GM23248 (cell line): ENCODE data around the gene ZNF195. TPM values are rescaled to one million over a fixed set of nuclear protein-coding genes. Genes with fewer than 3 reads are reported as not detected.

Experiments
- DNase-seq: peaks from one replicate; pipeline ENCODE4 v3.0.0-alpha.2; 2015
- H2AFZ ChIP-seq: fragments of 200-600 bp; sonication (generic); 2 replicates; pipeline ENCODE4 v1.6.1; 2016; ENCODE audit warnings: antibody characterized with exemption
- H3F3A ChIP-seq: fragments of 200-600 bp; sonication (generic); 2 replicates; pipeline ENCODE4 v1.6.1; 2016; ENCODE audit warnings: mild to moderate bottlenecking, antibody characterized with exemption, mixed run types; ENCODE audit not compliant: insufficient read depth
- H3K27ac ChIP-seq: fragments of 200-600 bp; sonication (generic); 2 replicates; pipeline ENCODE4 v1.5.1; 2016; ENCODE audit warnings: mild to moderate bottlenecking
- H3K27me3 ChIP-seq: fragments of 200-600 bp; sonication (generic); replicated peaks from 2 replicates; pipeline ENCODE4 v1.6.1; 2016; ENCODE audit warnings: mild to moderate bottlenecking; ENCODE audit not compliant: insufficient read depth
- H3K36me3 ChIP-seq: fragments of 200-600 bp; sonication (generic); 2 replicates; pipeline ENCODE4 v1.6.1; 2016; ENCODE audit warnings: low read depth, mild to moderate bottlenecking
- H3K4me1 ChIP-seq: fragments of 200-600 bp; sonication (generic); 2 replicates; pipeline ENCODE4 v1.6.1; 2016; ENCODE audit warnings: mild to moderate bottlenecking; ENCODE audit not compliant: insufficient read depth
- H3K4me2 ChIP-seq: fragments of 200-600 bp; sonication (generic); one replicate; pipeline ENCODE4 v1.6.1; 2016; ENCODE audit warnings: mild to moderate bottlenecking; ENCODE audit not compliant: unreplicated experiment
- H3K4me3 ChIP-seq: fragments of 200-600 bp; sonication (generic); 2 replicates; pipeline ENCODE4 v1.5.1; 2016; ENCODE audit warnings: mild to moderate bottlenecking
- H3K79me2 ChIP-seq: fragments of 200-600 bp; sonication (generic); 2 replicates; pipeline ENCODE4 v1.6.1; 2016; ENCODE audit warnings: mild to moderate bottlenecking; ENCODE audit not compliant: insufficient read depth
- H3K9ac ChIP-seq: fragments of 200-600 bp; sonication (generic); 2 replicates; pipeline ENCODE4 v1.6.1; 2016; ENCODE audit warnings: mild to moderate bottlenecking
- H3K9me2 ChIP-seq: fragments of 200-600 bp; sonication (generic); 2 replicates; pipeline ENCODE4 v1.6.1; 2016; ENCODE audit warnings: mixed run types, mild to moderate bottlenecking, moderate library complexity; ENCODE audit not compliant: insufficient read depth
- H3K9me3 ChIP-seq: fragments of 200-600 bp; sonication (generic); one replicate; pipeline ENCODE4 v1.6.1; 2017; ENCODE audit warnings: low read depth
- H4K20me1 ChIP-seq: fragments of 200-600 bp; sonication (generic); 2 replicates; pipeline ENCODE4 v1.6.0; 2016; ENCODE audit not compliant: insufficient read depth
- EZH2 ChIP-seq: fragments of 200-600 bp; sonication (generic); IDR thresholded peaks from 2 replicates; pipeline ENCODE4 v1.6.1; 2018; ENCODE audit warnings: antibody characterized with exemption, mild to moderate bottlenecking; ENCODE audit not compliant: insufficient read depth, poor library complexity, severe bottlenecking
- EZH2phosphoT487 ChIP-seq: fragments of 200-600 bp; sonication (generic); IDR thresholded peaks from 2 replicates; pipeline ENCODE4 v1.6.1; 2018; ENCODE audit warnings: antibody characterized with exemption, moderate library complexity, mild to moderate bottlenecking, low read depth; ENCODE audit not compliant: insufficient read depth
- WGBS, 2 experiments: methylation state at CpG; one replicate each; pipeline ENCODE4 v1.1.6; 2015 to 2017; ENCODE audit warnings: low lambda C conversion rate in 2 of 2, low coverage in 1 of 2; ENCODE audit errors: missing lambda C conversion rate in 2 of 2; 5-methylcytosine and 5-hydroxymethylcytosine counted together
- in situ Hi-C: fragments of 300-500 bp; cut with MboI; formaldehyde crosslinking; loops from 2 replicates; pipeline ENCODE4 v1.15.0; 2020
- polyA plus RNA-seq: library from polyadenylated mRNA; unstranded; fragments of >200 nt; fragmentation: Nextera tagmentation; extraction: Ambion mirVana; gene quantifications from 2 replicates; pipeline ENCODE4 v1.2.1, GENCODE V29; 2016
- total RNA-seq: library from RNA; depleted of rRNA; stranded (reverse); fragments of >200 nt; shearing (Covaris generic); gene quantifications from 2 replicates; pipeline ENCODE4 v1.2.3, GENCODE V29; 2014

ZNF195 gene
- total and polyA plus RNA-seq, 2 experiments from 2014 or later = 11.6 to 24.2 TPM

DNA sequence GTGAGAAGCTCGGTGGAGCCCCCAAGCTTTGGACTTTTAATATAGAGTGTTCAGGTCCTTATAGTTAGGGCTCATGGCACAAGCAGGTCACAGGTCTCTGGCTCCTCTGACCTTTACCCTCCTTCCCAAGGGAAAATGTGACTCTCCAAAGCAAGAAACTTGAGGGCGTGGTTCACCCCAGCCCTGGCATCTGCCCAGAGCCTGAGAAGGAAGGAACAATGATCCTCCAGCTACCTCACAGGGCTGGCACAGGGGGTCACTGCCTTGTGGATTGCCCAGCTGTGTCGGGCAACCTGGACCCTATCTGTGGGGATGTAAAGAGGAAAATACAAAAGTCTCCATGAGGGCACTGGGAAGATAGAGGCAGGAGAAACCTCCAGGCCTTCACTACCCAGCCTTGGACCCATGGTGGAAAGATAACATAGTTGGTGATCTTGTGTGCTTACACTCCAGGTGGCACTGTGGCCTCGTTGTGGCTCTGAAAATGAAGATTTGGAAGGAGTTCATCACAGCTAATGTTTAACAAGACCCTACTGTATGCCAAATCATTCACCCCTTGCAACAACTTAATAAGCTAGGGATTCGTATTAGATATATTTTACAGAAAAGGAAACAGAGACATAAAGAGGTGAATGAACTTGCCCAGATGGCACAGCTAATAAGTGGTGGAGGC is 3.8 kb upstream of the ZNF195 start:
- peak overlapping the region; percentile 8 for H3K4me2 ChIP-seq
- peaks cover 19% of the 10 kb centered on the region for H3K36me3 ChIP-seq
- no peaks in the 10 kb centered on the region for H3K27me3 ChIP-seq
- no peaks in the 10 kb centered on the region for H3F3A ChIP-seq
- H3K9ac ChIP-seq = no peak overlapping the region
- in situ Hi-C loops = no loop called here
- H3K9me3 ChIP-seq = no peaks in the 10 kb centered on the region
- H3K27ac ChIP-seq = no peak overlapping the region
- no peak for TF ChIP-seq EZH2
- H3K9me2 ChIP-seq = no peaks in the 10 kb centered on the region
- no peak overlapping the region for H2AFZ ChIP-seq
- H3K79me2 ChIP-seq = peaks cover 30% of the 10 kb centered on the region
- H3K4me3 ChIP-seq = no peak overlapping the region
- DNase-seq = no peak
- peaks cover 10% of the 10 kb centered on the region for H3K4me1 ChIP-seq
- no peaks in the 10 kb centered on the region; the same call in 1 of the 2 replicates for H4K20me1 ChIP-seq
- 61 to 71% methylated on average over 5 of the region's 5 CpGs for WGBS, 2 experiments

DNA sequence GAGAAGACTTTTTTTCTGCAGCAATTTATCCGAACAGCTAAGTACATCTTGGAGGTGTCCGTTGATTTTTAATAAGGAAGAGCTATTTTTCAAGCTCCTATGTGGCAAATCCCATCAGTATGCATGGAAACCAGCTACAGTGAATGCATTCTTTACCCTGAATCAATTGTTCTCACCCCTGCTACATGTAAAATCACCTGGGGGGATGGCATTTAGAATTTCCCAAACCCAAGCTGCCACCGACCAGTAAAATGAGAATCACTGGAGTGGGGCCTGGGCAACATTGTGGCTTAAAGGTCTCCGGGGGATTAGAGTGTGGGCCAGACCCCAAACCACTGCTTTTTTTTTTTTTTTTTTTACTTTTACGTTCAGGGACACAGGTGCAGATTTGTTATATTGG is 2.8 kb upstream of the ZNF195 start:
- in situ Hi-C loops = no loop called here
- H3F3A ChIP-seq = no peaks in the 10 kb centered on the region
- no peaks in the 10 kb centered on the region for H3K9me2 ChIP-seq
- H3K36me3 ChIP-seq = peaks cover 25% of the 10 kb centered on the region
- peak overlapping the region; percentile 76 for H3K4me3 ChIP-seq
- no peaks in the 10 kb centered on the region; the same call in 1 of the 2 replicates for H4K20me1 ChIP-seq
- H3K27ac ChIP-seq = no peak overlapping the region
- H3K9me3 ChIP-seq = no peaks in the 10 kb centered on the region
- 37 to 39% methylated on average over 5 of the region's 5 CpGs for WGBS, 2 experiments
- peak overlapping the region; percentile 82 for H2AFZ ChIP-seq
- H3K79me2 ChIP-seq = peaks cover 39% of the 10 kb centered on the region
- H3K4me2 ChIP-seq = peak overlapping the region; percentile 91
- no peak for DNase-seq
- no peaks in the 10 kb centered on the region for H3K27me3 ChIP-seq
- H3K4me1 ChIP-seq = peaks cover 17% of the 10 kb centered on the region
- peak overlapping the region; percentile 73 for H3K9ac ChIP-seq
- TF ChIP-seq EZH2 (no peak), EZH2phosphoT487 (no peak)

DNA sequence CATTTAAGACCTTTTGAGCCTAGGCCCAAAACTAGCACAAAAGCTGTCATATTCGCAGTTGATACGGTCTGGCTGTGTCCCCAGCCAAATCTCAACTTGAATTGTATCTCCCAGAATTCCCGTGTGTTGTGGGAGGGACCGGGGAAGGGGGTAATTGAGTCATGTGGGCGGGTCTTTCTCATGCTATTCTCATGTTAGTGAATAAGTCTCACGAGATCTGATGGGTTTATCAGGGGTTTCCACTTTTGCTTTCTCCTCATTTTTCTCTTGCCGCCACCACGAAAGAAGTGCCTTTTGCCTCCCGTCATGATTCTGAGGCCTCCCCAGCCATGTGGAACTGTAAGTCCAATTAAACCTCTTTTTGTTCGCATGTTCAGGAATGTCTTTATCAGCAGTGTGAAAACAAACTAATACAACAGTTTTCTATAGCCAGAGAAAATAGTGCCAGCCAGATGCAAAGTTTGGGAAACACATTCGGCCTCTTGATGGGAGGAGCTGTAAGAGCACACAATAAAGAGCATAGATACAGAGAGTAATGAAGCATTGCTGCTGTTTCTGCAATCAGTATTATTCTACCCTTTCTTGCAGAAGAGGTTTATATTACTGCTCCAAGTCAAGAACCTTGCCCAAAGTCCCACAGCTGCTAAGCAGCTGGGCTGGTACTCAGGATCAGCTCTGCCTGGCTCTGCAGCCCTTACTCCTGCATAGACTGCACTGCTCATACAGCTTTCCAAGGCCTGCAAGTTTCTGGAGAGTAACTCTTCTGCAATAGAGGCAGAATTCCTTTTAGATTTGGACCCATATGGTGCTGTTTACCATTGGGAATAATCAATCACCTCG is 2.0 kb upstream of the ZNF195 start:
- 0 out of 2 replicates have a peak overlapping the region, but pooled peaks have one; percentile 16 for H3K27ac ChIP-seq
- 6% methylated on average over 12 of the region's 12 CpGs for WGBS, 2 experiments
- H3K27me3 ChIP-seq = no peaks in the 10 kb centered on the region
- TF ChIP-seq EZH2phosphoT487 (no peak), EZH2 (no peak)
- H3K9me3 ChIP-seq = no peaks in the 10 kb centered on the region
- peaks cover 48% of the 10 kb centered on the region for H3K79me2 ChIP-seq
- in situ Hi-C loops = no loop called here
- peak overlapping the region; percentile 73 for H3K9ac ChIP-seq
- no peaks in the 10 kb centered on the region; the same call in 1 of the 2 replicates for H4K20me1 ChIP-seq
- peak; percentile 68 for DNase-seq
- H3K36me3 ChIP-seq = peaks cover 22% of the 10 kb centered on the region
- H2AFZ ChIP-seq = peak overlapping the region; percentile 82
- peak overlapping the region; percentile 76 for H3K4me3 ChIP-seq
- no peaks in the 10 kb centered on the region for H3F3A ChIP-seq
- H3K4me2 ChIP-seq = peak overlapping the region; percentile 91
- H3K4me1 ChIP-seq = peaks cover 20% of the 10 kb centered on the region
- no peaks in the 10 kb centered on the region for H3K9me2 ChIP-seq

DNA sequence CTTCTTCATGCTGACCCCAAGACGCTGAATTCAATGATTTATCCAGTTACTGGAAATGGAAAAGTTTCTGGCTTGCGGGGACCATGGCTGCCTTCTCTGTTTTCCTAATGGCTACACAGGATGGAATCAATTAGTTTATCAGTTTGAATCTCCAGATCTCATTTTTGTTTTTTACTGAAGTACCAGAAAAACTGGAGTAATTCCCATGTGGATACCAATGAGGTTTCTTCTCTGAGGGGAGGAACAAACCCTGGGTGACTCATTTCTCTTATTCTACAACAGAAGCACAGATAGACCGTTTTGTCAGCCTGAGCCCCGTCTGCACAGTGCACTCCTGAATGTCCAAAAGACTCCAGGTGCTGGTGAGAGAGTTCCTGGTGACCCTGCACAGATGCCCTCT is 3.4 kb downstream of the ZNF195 start:
- Histone ChIP-seq H3K9me2 (no peaks in the 10 kb centered on the region), H3K36me3 (peaks cover 37% of the 10 kb centered on the region), H3K79me2 (peaks cover 84% of the 10 kb centered on the region), H3K9me3 (no peaks in the 10 kb centered on the region), H3K4me1 (peaks cover 14% of the 10 kb centered on the region; the same call in 1 of the 2 replicates), H3K27ac (no peak overlapping the region), H3K27me3 (no peaks in the 10 kb centered on the region), H3K4me3 (no peak overlapping the region), H3F3A (no peaks in the 10 kb centered on the region), H2AFZ (no peak overlapping the region), H3K4me2 (peak overlapping the region; percentile 25), H3K9ac (no peak overlapping the region), H4K20me1 (no peaks in the 10 kb centered on the region)
- WGBS, 2 experiments = 74 to 79% methylated on average over 4 of the region's 4 CpGs
- TF ChIP-seq EZH2phosphoT487 = no peak
- no peak for TF ChIP-seq EZH2
- in situ Hi-C loops = no loop called here
- DNase-seq = peak; percentile 65
